LNCaP clone FGC (cell line): ENCODE measurements around the gene ULBP1.
A peak's percentile ranks its signal among the peaks of the same experiment; 100 is the strongest.
"Not testable (repeated sequence)": the region's sequence is repeated elsewhere in the genome, so short reads cannot be mapped to it uniquely, and the experiment has no call there.

Source experiments
- DNase-seq: peaks from one replicate; pipeline ENCODE4 v3.0.0-alpha.2; 2011; ENCODE audit warnings: low read depth
- H3K4me3 ChIP-seq: 2 replicates; pipeline ENCODE4 v1.5.1; 2011; ENCODE audit warnings: mild to moderate bottlenecking, low read depth, low read length, control low read depth
- TF ChIP-seq, protein P1 (sequence below): IDR thresholded peaks from 2 replicates; pipeline ENCODE4 v1.5.1; 2012; ENCODE audit warnings: mild to moderate bottlenecking; ENCODE audit not compliant: control insufficient read depth, insufficient read depth; ENCODE audit errors: extremely low read depth

Gene ULBP1

DNA sequence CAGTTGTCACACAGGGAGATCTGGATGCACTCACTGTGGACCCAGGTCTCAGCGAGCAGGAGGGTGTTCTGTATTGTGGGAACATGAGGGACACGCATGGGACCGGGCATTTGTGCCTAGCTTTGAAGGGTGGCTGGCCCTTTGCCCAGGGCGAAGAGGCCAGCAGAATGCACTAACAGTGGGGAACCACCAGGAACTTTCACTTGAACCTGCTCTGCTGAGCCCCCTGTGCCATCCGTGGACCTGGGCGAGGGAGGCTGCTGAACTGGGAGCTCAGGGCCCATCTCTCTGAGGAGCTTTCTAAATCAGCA lies 23.1 kb upstream of the ULBP1 start:
- no peak for DNase-seq
- H3K4me3 ChIP-seq, result no peak overlapping the region
- TF ChIP-seq, protein P1, sequence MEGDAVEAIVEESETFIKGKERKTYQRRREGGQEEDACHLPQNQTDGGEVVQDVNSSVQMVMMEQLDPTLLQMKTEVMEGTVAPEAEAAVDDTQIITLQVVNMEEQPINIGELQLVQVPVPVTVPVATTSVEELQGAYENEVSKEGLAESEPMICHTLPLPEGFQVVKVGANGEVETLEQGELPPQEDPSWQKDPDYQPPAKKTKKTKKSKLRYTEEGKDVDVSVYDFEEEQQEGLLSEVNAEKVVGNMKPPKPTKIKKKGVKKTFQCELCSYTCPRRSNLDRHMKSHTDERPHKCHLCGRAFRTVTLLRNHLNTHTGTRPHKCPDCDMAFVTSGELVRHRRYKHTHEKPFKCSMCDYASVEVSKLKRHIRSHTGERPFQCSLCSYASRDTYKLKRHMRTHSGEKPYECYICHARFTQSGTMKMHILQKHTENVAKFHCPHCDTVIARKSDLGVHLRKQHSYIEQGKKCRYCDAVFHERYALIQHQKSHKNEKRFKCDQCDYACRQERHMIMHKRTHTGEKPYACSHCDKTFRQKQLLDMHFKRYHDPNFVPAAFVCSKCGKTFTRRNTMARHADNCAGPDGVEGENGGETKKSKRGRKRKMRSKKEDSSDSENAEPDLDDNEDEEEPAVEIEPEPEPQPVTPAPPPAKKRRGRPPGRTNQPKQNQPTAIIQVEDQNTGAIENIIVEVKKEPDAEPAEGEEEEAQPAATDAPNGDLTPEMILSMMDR, result no peak

DNA sequence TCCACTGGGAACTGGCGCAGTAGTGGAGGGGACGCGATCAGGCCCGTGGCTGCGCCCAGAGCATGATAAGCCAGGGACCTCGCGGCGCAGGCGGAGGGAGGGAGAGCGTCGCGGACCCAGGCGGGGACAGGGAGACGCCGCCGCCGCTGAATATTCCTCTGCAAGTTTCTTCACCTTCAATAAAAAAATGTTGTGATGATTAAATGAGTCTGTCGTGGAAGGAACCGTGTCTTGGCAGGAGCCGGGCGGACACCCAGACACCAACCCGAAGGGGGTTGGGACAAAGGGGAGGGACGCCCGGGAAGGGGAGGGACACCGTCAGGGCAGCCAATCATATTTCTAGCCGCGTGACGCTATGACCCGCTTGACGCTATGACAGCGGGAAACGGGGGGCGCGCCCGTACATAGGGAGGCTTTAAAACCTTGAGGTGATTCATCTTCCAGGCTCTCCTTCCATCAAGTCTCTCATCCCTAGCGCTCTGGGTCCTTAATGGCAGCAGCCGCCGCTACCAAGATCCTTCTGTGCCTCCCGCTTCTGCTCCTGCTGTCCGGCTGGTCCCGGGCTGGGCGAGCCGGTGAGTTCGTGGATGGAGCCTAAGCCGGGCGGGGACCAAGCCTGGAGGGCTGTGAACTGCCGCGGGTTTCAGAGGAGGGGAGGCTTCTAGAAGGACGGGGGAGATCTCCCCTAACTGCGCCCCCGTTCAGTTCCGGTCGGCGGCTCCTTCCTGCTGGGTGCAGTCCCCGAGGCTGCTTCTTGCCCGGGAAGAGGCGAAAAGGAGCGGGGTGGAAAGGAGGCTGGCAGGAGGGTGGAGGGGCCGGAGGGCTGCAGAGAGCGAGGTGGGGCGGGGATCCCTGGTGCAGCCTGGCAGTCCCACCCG lies 21.9 kb upstream of the ULBP1 start, which contains the start of gene ULBP2:
Gene ULBP2 (plus strand): TSS at position 432 of the 878 bp plus-strand sequence. CDS start 59 bp downstream, at position 491.
- TF ChIP-seq, protein P1, result no peak
- DNase-seq, result peak; percentile 28
- peak within 1 kb of the TSS; percentile 59 for H3K4me3 ChIP-seq

GRCh38 chr6:149942461-149942829 lies 21.3 kb upstream of the ULBP1 start:
- peak overlapping the region; percentile 59 for H3K4me3 ChIP-seq
- no peak for DNase-seq
- TF ChIP-seq, protein P1, result no peak

DNA sequence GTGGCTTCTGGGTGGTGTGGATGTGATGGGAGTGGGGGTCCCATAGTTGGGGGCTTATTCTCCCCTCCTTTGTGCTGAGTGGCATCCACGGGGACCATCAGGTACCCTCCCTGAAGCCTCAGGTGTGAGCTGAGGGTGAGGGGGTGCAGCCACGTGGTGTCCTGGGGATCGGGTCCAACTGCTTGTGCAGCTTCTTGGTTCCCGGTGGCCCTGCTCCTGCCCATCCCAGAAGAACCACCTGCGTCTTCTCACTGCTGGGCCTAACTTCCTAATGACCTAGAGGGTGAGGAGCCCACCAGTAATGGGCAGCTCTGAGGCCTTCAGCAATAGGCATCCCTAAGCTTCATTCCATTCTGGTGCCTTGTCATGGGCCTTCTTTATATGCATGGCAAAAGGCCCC lies 20.4 kb upstream of the ULBP1 start:
- not testable (repeated sequence) for DNase-seq, H3K4me3 ChIP-seq

- DNase-seq, H3K4me3 ChIP-seq: not testable (repeated sequence)
These were observed 18.5 kb upstream of the ULBP1 start for GRCh38 chr6:149945276-149945675.

DNA sequence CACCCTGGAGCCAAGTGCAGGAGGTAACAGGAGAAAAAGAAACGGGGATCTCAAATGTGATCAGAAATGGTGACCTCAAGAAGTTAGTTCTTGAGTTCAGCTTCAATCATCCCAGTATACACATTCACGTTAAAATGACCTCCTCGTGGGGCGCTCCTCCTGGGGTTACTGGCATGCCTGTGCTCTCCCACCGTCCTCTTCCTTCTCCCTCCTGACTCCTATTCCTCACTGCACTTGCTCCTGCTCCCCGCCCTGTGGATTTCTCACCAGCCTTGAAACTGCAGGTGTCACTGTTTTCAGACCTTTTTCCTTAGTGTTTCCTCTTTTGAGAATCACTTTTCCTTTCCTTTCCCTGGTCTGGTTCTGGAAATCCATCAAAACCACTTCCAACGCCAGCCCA lies 17.1 kb upstream of the ULBP1 start:
- DNase-seq, H3K4me3 ChIP-seq: not testable (repeated sequence)

DNA sequence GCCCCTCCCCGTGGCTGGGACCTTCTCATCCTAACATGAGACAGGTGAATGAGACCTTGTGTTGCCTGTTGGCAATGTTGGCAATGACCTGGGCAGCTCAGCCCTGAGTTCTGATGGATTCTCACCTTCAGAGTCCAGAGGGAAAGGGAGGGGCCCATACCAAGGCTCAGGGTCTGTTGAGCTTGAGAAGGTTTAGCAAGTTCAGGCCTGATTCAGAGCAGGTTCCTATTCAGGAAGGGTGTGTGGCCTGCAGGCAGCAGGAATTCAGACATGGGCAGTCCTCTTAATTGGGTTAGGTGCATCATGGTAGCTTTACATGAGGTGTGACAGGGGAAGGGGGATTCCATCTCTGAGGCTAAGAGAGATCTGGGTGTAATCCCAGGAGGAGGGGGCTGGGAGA lies 16.2 kb upstream of the ULBP1 start:
- H3K4me3 ChIP-seq, DNase-seq: not testable (repeated sequence)

DNA sequence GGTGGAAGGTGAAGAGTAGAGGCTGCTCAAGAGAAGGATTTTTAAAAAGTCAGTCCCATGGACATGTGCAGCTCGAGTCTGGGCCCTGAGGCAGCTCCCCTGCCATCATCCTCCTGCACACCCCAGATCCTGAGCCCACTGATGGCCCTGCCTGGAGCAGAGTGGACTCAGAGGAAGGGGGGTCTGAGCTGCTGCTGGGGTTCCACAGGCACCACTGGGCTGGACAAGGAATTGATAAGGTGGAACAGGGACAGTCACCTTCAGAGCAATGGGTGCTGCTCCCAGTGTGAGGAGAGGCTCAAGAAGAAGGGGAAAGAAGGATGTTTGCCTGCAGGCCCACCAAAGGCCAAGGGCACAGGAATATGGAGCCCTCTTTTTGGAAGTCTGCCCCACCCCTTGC lies 15.7 kb upstream of the ULBP1 start:
- TF ChIP-seq, protein P1, result no peak
- H3K4me3 ChIP-seq, result no peak overlapping the region
- DNase-seq, result no peak

GRCh38 chr6:149948616-149949015 lies 15.1 kb upstream of the ULBP1 start:
- TF ChIP-seq, protein P1, result no peak
- H3K4me3 ChIP-seq, result no peak overlapping the region
- no peak for DNase-seq
